ENCODE data around the gene TMEM272. TPM values are rescaled to one million over a fixed set of nuclear protein-coding genes. Genes with fewer than 3 reads are reported as not detected.

The TMEM272 gene
- total and polyA plus RNA-seq, 12 donors = 0.09 to 2.7 (median 0.56) TPM

- Histone ChIP-seq H3K4me1 (peaks cover 4 to 68% (median 31%) of the 10 kb centered on the region in 9 donors), H3K9me3 (no peaks in the 10 kb centered on the region), H3K27me3 (no peaks in the 10 kb centered on the region), H3K4me3 (no peak overlapping the region), H3K27ac (peak overlapping the region in 5 of 10 donors; percentile 13 to 83 (median 67)), H3K36me3 (no peaks in the 10 kb centered on the region)
- TF ChIP-seq CTCF (IDR thresholded peaks at IDR 0.05) = no peak
- WGBS, 2 donors = 83 to 89% methylated on average over 4 of the region's 4 CpGs
- ATAC-seq (no peak), DNase-seq (no peak)
- intact Hi-C loops (cut with DNase I) = no loop called here
These were observed 24.9 kb downstream of the TMEM272 start for GRCh38 chr13:51820016-51820597.

GRCh38 chr13:51819544-51819943, 25.4 kb downstream of the TMEM272 start:
- ATAC-seq = no peak
- H3K4me1 ChIP-seq = peaks cover 4 to 67% (median 26%) of the 10 kb centered on the region in 9 donors
- 70 to 75% methylated on average over 3 of the region's 3 CpGs for WGBS, 2 donors
- no peak for TF ChIP-seq CTCF (IDR thresholded peaks at IDR 0.05)
- H3K27me3 ChIP-seq = no peaks in the 10 kb centered on the region
- no peak for DNase-seq
- H3K9me3 ChIP-seq = no peaks in the 10 kb centered on the region
- intact Hi-C loops (cut with DNase I) = loop anchor here in 7 of 10 donors (5.0 to 10.0 kb wide), 4 partner anchors 175 to 308 kb away; partner anchors contain the start of genes NEK5 (in 6 of the 7), ALG11 (in 1 of the 7) and ATP7B (in 1 of the 7)
- peak overlapping the region in 6 of 10 donors; percentile 52 to 83 (median 68) for H3K27ac ChIP-seq
- no peaks in the 10 kb centered on the region for H3K36me3 ChIP-seq
- no peak overlapping the region for H3K4me3 ChIP-seq

- intact Hi-C loops (cut with DNase I) = loop anchor here in 7 of 10 donors (5.0 to 10.0 kb wide), 4 partner anchors 176 to 308 kb away; partner anchors contain the start of genes NEK5 (in 6 of the 7), ALG11 (in 1 of the 7) and ATP7B (in 1 of the 7)
- peak in 4 of 8 donors; percentile 16 to 33 (median 28) for ATAC-seq
- WGBS, 2 donors = 71 to 74% methylated on average over 9 of the region's 9 CpGs
- no peaks in the 10 kb centered on the region for H3K36me3 ChIP-seq
- no peak overlapping the region for H3K4me3 ChIP-seq
- no peaks in the 10 kb centered on the region for H3K27me3 ChIP-seq
- H3K4me1 ChIP-seq = peaks cover 4 to 61% (median 26%) of the 10 kb centered on the region in 9 donors
- TF ChIP-seq CTCF (IDR thresholded peaks at IDR 0.05) = no peak
- H3K27ac ChIP-seq = peak overlapping the region in 8 of 10 donors; percentile 43 to 83 (median 65)
- no peaks in the 10 kb centered on the region for H3K9me3 ChIP-seq
- no peak for DNase-seq
These were observed 26.0 kb downstream of the TMEM272 start for GRCh38 chr13:51818781-51819511.

GRCh38 chr13:51818276-51818675, 26.7 kb downstream of the TMEM272 start:
- Histone ChIP-seq H3K4me1 (peaks cover 4 to 54% (median 26%) of the 10 kb centered on the region in 9 donors), H3K27me3 (no peaks in the 10 kb centered on the region), H3K4me3 (no peak overlapping the region), H3K27ac (peak overlapping the region in 7 of 10 donors; percentile 43 to 83 (median 67)), H3K9me3 (no peaks in the 10 kb centered on the region), H3K36me3 (no peaks in the 10 kb centered on the region)
- intact Hi-C loops (cut with DNase I) = loop anchor here in 7 of 10 donors (5.0 to 10.0 kb wide), 4 partner anchors 177 to 309 kb away; partner anchors contain the start of genes NEK5 (in 6 of the 7), ALG11 (in 1 of the 7) and ATP7B (in 1 of the 7)
- WGBS, 2 donors = 52 to 65% methylated on average over 4 of the region's 4 CpGs
- ATAC-seq (peak; percentile 61 to 91 (median 86)), DNase-seq (peak in 1 of 2 donors; percentile 72)
- peak in 5 of 9 donors; percentile 5 to 55 (median 45) for TF ChIP-seq CTCF (IDR thresholded peaks at IDR 0.05)
